EH (cell line): ENCODE measurements around the gene NDUFC1.
A peak's percentile ranks its signal among the peaks of the same experiment; 100 is the strongest.
"Not testable (repeated sequence)": the region's sequence is repeated elsewhere in the genome, so short reads cannot be mapped to it uniquely, and the experiment has no call there.

ENCODE experiments used
- DNase-seq: peaks from one replicate; pipeline ENCODE4 v3.0.0-alpha.2; 2015; ENCODE audit warnings: low read depth

The NDUFC1 gene

GRCh38 chr4:139301821-139302611 is at the start of gene NDUFC1:
Gene NDUFC1 (minus strand): TSS chr4:139302477. CDS start chr4:139295798, 6,679 bp downstream.
- peak; percentile 62 for DNase-seq

GRCh38 chr4:139337612-139338011 is 35.3 kb upstream of the NDUFC1 start:
- DNase-seq, result no peak

- no peak for DNase-seq
Observed at GRCh38 chr4:139333046-139333445, 30.8 kb upstream of the NDUFC1 start.

GRCh38 chr4:139331185-139331584 is 28.9 kb upstream of the NDUFC1 start:
- peak; percentile 51 for DNase-seq

- DNase-seq, result no peak
Observed at GRCh38 chr4:139330283-139330682, 28.0 kb upstream of the NDUFC1 start.

GRCh38 chr4:139329665-139330200 is 27.5 kb upstream of the NDUFC1 start:
- no peak for DNase-seq

- DNase-seq, result no peak
Observed at GRCh38 chr4:139324620-139325019, 22.3 kb upstream of the NDUFC1 start.

- not testable (repeated sequence) for DNase-seq
Observed at GRCh38 chr4:139322541-139322940, 20.3 kb upstream of the NDUFC1 start.

- not testable (repeated sequence) for DNase-seq
Observed at GRCh38 chr4:139322070-139322469, 19.8 kb upstream of the NDUFC1 start.

- DNase-seq, result no peak
Observed at GRCh38 chr4:139319571-139319970, 17.3 kb upstream of the NDUFC1 start.

- DNase-seq, result no peak
Observed at GRCh38 chr4:139317635-139318034, 15.4 kb upstream of the NDUFC1 start.

- no peak for DNase-seq
Observed at GRCh38 chr4:139316733-139317132, 14.5 kb upstream of the NDUFC1 start.

GRCh38 chr4:139315221-139315675 is 13.0 kb upstream of the NDUFC1 start:
- DNase-seq, result no peak

GRCh38 chr4:139314047-139314800 is 11.9 kb upstream of the NDUFC1 start:
- no peak for DNase-seq

- DNase-seq, result not testable (repeated sequence)
Observed at GRCh38 chr4:139313414-139313813, 11.1 kb upstream of the NDUFC1 start.

- peak; percentile 23 for DNase-seq
Observed at GRCh38 chr4:139312552-139313332, 10.5 kb upstream of the NDUFC1 start.

- peak; percentile 26 for DNase-seq
Observed at GRCh38 chr4:139311909-139312308, 9.6 kb upstream of the NDUFC1 start.

GRCh38 chr4:139304920-139305319 is 2.6 kb upstream of the NDUFC1 start:
- no peak for DNase-seq

GRCh38 chr4:139301113-139301820 is 1.0 kb downstream of the NDUFC1 start, which contains the start of gene NAA15:
Gene NAA15 (plus strand): TSS chr4:139301505. CDS start chr4:139301778, 273 bp downstream.
- peak; percentile 98 for DNase-seq

- DNase-seq, result peak; percentile 74
Observed at GRCh38 chr4:139300431-139301112, 1.7 kb downstream of the NDUFC1 start.

GRCh38 chr4:139299536-139299935 is 2.7 kb downstream of the NDUFC1 start:
- DNase-seq, result peak; percentile 37
